ENCODE results near the gene UBAP1.

GRCh38 chr9:34282096-34282495 lies 103.3 kb downstream of the UBAP1 start:
- TF ChIP-seq CTCF (IDR thresholded peaks at IDR 0.05) (no peak), FOXM1 (IDR thresholded peaks at IDR 0.05; ENCODE audit: low read depth) (no peak)

Data from SK-N-SH (cell line).